HTERT RPE-1 (cell line): ENCODE data around the gene BOLA3.
"Not testable (repeated sequence)": the region's sequence is repeated elsewhere in the genome, so short reads cannot be mapped to it uniquely, and the experiment has no call there.

Experiments used
- in situ Hi-C: fragments of 300-500 bp; cut with MboI; formaldehyde crosslinking; loops from 4 replicates; pipeline ENCODE4 v1.14.3; 2020; ENCODE audit warnings: low sequenced_read_pairs

Gene BOLA3

GRCh38 chr2:74147727-74148456 lies at the start of gene BOLA3:
TSS of gene BOLA3 (minus strand) at chr2:74147912. CDS start at chr2:74147874, 38 bp downstream.
- in situ Hi-C loops: no loop called here

GRCh38 chr2:74197049-74197448 lies 49.3 kb upstream of the BOLA3 start:
- in situ Hi-C loops: no loop called here

- in situ Hi-C loops: no loop called here
Measured at GRCh38 chr2:74194799-74195198, 47.1 kb upstream of the BOLA3 start.

GRCh38 chr2:74191596-74192380 lies 44.1 kb upstream of the BOLA3 start:
- in situ Hi-C loops: no loop called here

GRCh38 chr2:74188696-74189095 lies 41.0 kb upstream of the BOLA3 start:
- in situ Hi-C loops: no loop called here

GRCh38 chr2:74188018-74188601 lies 40.4 kb upstream of the BOLA3 start:
- in situ Hi-C loops: no loop called here

GRCh38 chr2:74186706-74187105 lies 39.0 kb upstream of the BOLA3 start:
- in situ Hi-C loops: not testable (repeated sequence)

- in situ Hi-C loops: no loop called here
Measured at GRCh38 chr2:74186038-74186437, 38.3 kb upstream of the BOLA3 start.

- in situ Hi-C loops: no loop called here
Measured at GRCh38 chr2:74183878-74184277, 36.2 kb upstream of the BOLA3 start.

GRCh38 chr2:74181739-74182138 lies 34.0 kb upstream of the BOLA3 start:
- in situ Hi-C loops: no loop called here

GRCh38 chr2:74179063-74179865 lies 31.6 kb upstream of the BOLA3 start:
- in situ Hi-C loops: no loop called here

- in situ Hi-C loops: no loop called here
Measured at GRCh38 chr2:74178211-74179062, 30.7 kb upstream of the BOLA3 start, which contains the start of gene MOB1A. TSS of gene MOB1A (minus strand) at chr2:74178879. CDS start at chr2:74178674, 205 bp downstream.

GRCh38 chr2:74177696-74178095 lies 30.0 kb upstream of the BOLA3 start:
- in situ Hi-C loops: no loop called here

GRCh38 chr2:74174909-74175308 lies 27.2 kb upstream of the BOLA3 start:
- in situ Hi-C loops: no loop called here

GRCh38 chr2:74168739-74169138 lies 21.0 kb upstream of the BOLA3 start:
- in situ Hi-C loops: no loop called here

- in situ Hi-C loops: no loop called here
Measured at GRCh38 chr2:74164761-74165160, 17.0 kb upstream of the BOLA3 start.

GRCh38 chr2:74162951-74163350 lies 15.2 kb upstream of the BOLA3 start:
- in situ Hi-C loops: no loop called here

- in situ Hi-C loops: no loop called here
Measured at GRCh38 chr2:74155830-74156229, 8.1 kb upstream of the BOLA3 start.

- in situ Hi-C loops: no loop called here
Measured at GRCh38 chr2:74152954-74153353, 5.2 kb upstream of the BOLA3 start.
